Keratinocyte (primary cell): ENCODE results near the gene PFN2. TPM values are rescaled to one million over a fixed set of nuclear protein-coding genes. Genes with fewer than 3 reads are reported as not detected.

Experiments
- DNase-seq: peaks from one replicate; pipeline ENCODE4 v3.0.0-alpha.2; 2011; ENCODE audit warnings: low read depth, missing footprints, low spot score
- FAIRE-seq: peaks from 2 replicates; lab custom pipeline; 2011; peaks lifted over from hg19 to GRCh38; lab: Jason Lieb, UNC
- H2AFZ ChIP-seq: 2 replicates; pipeline ENCODE4 v1.6.0; 2012; ENCODE audit warnings: low read length, control low read depth, inconsistent platforms; ENCODE audit not compliant: control insufficient read depth
- H3K27ac ChIP-seq: 2 replicates; pipeline ENCODE4 v1.5.1; 2011; ENCODE audit warnings: low read length; ENCODE audit not compliant: control insufficient read depth, insufficient read depth
- H3K27me3 ChIP-seq: 3 replicates; pipeline ENCODE4 v1.6.0; 2011; ENCODE audit warnings: low read length; ENCODE audit not compliant: control insufficient read depth, insufficient read depth; ENCODE audit errors: extremely low read depth
- H3K36me3 ChIP-seq, 2 experiments: 2 replicates in 1 of 2; 3 replicates in 1 of 2; pipeline ENCODE4 v1.5.1; 2011; ENCODE audit warnings: low read length in 2 of 2, mild to moderate bottlenecking in 1 of 2; ENCODE audit not compliant: control insufficient read depth in 2 of 2, insufficient read depth in 2 of 2; ENCODE audit errors: extremely low read depth in 1 of 2
- H3K4me1 ChIP-seq: 3 replicates; pipeline ENCODE4 v1.5.1; 2011; ENCODE audit warnings: low read length; ENCODE audit not compliant: control insufficient read depth, insufficient read depth; ENCODE audit errors: extremely low read depth
- H3K4me2 ChIP-seq: 3 replicates; pipeline ENCODE4 v1.6.0; 2011; ENCODE audit warnings: low read depth, low read length; ENCODE audit not compliant: control insufficient read depth, insufficient read depth; ENCODE audit errors: extremely low read depth
- H3K4me3 ChIP-seq, 3 experiments: fragments of 200-600 bp in 1 of 3; sonication (generic) in 1 of 3; 2 replicates in 2 of 3; 3 replicates in 1 of 3; pipeline ENCODE4 v1.5.1; 2011 to 2016; ENCODE audit warnings: low read length in 3 of 3, mild to moderate bottlenecking in 3 of 3, control low read depth in 2 of 3, inconsistent platforms in 1 of 3, low read depth in 1 of 3, mixed read lengths in 1 of 3, mixed run types in 1 of 3, moderate library complexity in 1 of 3; ENCODE audit not compliant: control insufficient read depth in 2 of 3, insufficient read depth in 2 of 3; ENCODE audit errors: extremely low read depth in 1 of 3
- H3K79me2 ChIP-seq: 2 replicates; pipeline ENCODE4 v1.6.0; 2012; ENCODE audit warnings: low read length; ENCODE audit not compliant: control insufficient read depth, insufficient read depth
- H3K9ac ChIP-seq: 3 replicates; pipeline ENCODE4 v1.6.0; 2011; ENCODE audit warnings: low read length; ENCODE audit not compliant: control insufficient read depth, insufficient read depth; ENCODE audit errors: extremely low read depth
- H3K9me1 ChIP-seq: 3 replicates; pipeline ENCODE4 v1.6.0; 2011; ENCODE audit warnings: low read length; ENCODE audit not compliant: control insufficient read depth, insufficient read depth; ENCODE audit errors: extremely low read depth
- H3K9me3 ChIP-seq: 2 replicates; pipeline ENCODE4 v1.5.1; 2012; ENCODE audit warnings: low read depth, low read length; ENCODE audit not compliant: control insufficient read depth
- H4K20me1 ChIP-seq: 3 replicates; pipeline ENCODE4 v1.6.0; 2011; ENCODE audit warnings: low read length; ENCODE audit not compliant: control insufficient read depth, insufficient read depth; ENCODE audit errors: extremely low read depth
- EZH2 ChIP-seq: IDR thresholded peaks from one replicate; pipeline ENCODE4 v1.6.1; 2012; ENCODE audit warnings: inconsistent platforms, mild to moderate bottlenecking, low read length, moderate library complexity
- dilution Hi-C: fragments of 300-500 bp; cut with MboI; formaldehyde crosslinking; loops from one replicate; pipeline ENCODE4 v1.7.0; 2020; ENCODE audit warnings: low sequenced_read_pairs; ENCODE audit not compliant: extremely low pct_ligation_motif_present
- polyA plus RNA-seq, 5 experiments: library from polyadenylated mRNA; depleted of rRNA in 3 of 5; stranded (reverse) in 3 of 5; stranded (forward) in 1 of 5; unstranded in 1 of 5; fragments of >200 nt; gene quantifications; 1 replicate in 1 of 5; 2 replicates in 3 of 5; 3 replicates in 1 of 5; pipeline versions ENCODE4 v1.2.1 to v1.2.3, GENCODE V29; 2011 to 2012; ENCODE audit warnings: missing spikeins in 2 of 5, low read depth in 1 of 5, low replicate concordance in 1 of 5
- TF ChIP-seq, protein P1 (sequence below), 3 experiments: IDR thresholded peaks in 1 of 3; conservative IDR thresholded peaks in 1 of 3; optimal IDR thresholded peaks in 1 of 3; 2 replicates in 2 of 3; 3 replicates in 1 of 3; pipeline versions ENCODE3 to v1.5.1; 2011; ENCODE audit warnings: low read length in 3 of 3, mild to moderate bottlenecking in 3 of 3, moderate library complexity in 2 of 3, control low read depth in 1 of 3, inconsistent platforms in 1 of 3; ENCODE audit not compliant: insufficient read depth in 2 of 3; ENCODE audit errors: extremely low read depth in 1 of 3

PFN2 gene
- polyA plus RNA-seq, 1 donor (not counting 4 experiments of a cell fraction or from before 2014, with no cell fraction given): 334 TPM

DNA sequence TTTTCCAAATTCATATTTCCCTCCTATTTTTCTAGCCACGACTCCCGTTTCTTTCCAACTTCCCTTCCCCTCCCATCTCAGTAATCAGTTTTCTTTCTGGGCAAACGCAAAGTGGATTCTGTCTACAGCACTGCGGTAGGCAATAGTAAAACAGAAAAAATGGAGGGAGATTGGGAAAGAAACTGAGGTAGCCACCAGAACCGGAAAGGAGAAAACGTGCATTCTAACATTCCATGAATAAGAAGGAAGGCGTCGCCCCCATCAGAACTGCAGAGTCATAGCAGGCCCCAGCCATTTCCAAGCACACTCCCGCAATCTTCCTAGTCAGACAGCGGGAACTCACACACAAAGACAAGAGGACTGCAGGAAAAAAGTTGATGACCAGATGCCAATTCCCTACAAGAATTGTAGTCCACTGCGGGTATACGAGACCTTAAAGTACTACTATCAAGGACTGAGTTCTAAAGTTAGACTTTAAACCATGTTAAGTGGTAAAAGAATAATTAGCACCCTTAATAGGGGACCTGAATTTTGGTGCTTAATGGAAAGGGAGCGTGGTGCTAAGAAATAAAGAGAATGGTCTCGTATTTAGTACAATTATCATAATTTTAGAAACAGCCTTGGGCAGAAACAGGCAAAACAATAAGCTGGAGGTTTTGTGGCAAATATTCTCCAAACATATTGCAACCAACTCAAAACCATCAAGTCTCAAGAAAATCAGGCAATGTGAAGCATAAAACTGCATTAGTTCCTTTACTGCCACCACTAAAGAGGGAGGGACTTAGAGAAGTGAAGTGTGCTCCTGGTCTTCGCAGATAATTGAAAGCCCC lies 1.4 kb downstream of the PFN2 start:
- Histone ChIP-seq H3K9ac (peak overlapping the region; percentile 69), H3K4me1 (peaks cover 17% of the 10 kb centered on the region), H3K4me2 (peak overlapping the region; percentile 95), H4K20me1 (no peaks in the 10 kb centered on the region), H3K36me3 (peaks cover 3 to 4% of the 10 kb centered on the region in 2 experiments), H3K27ac (peak overlapping the region; percentile 72), H3K79me2 (peaks cover 55% of the 10 kb centered on the region), H3K27me3 (no peaks in the 10 kb centered on the region), H3K4me3 (peak overlapping the region; percentile 53 to 99 (median 81)), H2AFZ (peak overlapping the region; percentile 69), H3K9me3 (no peaks in the 10 kb centered on the region), H3K9me1 (no peaks in the 10 kb centered on the region)
- no peak for DNase-seq
- FAIRE-seq: peak; percentile 82
- dilution Hi-C loops: no loop called here
- TF ChIP-seq EZH2: no peak
- TF ChIP-seq, protein P1, sequence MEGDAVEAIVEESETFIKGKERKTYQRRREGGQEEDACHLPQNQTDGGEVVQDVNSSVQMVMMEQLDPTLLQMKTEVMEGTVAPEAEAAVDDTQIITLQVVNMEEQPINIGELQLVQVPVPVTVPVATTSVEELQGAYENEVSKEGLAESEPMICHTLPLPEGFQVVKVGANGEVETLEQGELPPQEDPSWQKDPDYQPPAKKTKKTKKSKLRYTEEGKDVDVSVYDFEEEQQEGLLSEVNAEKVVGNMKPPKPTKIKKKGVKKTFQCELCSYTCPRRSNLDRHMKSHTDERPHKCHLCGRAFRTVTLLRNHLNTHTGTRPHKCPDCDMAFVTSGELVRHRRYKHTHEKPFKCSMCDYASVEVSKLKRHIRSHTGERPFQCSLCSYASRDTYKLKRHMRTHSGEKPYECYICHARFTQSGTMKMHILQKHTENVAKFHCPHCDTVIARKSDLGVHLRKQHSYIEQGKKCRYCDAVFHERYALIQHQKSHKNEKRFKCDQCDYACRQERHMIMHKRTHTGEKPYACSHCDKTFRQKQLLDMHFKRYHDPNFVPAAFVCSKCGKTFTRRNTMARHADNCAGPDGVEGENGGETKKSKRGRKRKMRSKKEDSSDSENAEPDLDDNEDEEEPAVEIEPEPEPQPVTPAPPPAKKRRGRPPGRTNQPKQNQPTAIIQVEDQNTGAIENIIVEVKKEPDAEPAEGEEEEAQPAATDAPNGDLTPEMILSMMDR (optimal IDR thresholded peaks at IDR 0.05 in 1 of 3, IDR thresholded peaks at IDR 0.05 in 1 of 3, conservative IDR thresholded peaks at IDR 0.05 in 1 of 3; ENCODE audit: extremely low read depth in 1 of 3, insufficient read depth in 2 of 3, low read length in 3 of 3): peak in 2 of 3 experiments; percentile 11 to 38

- no peak for FAIRE-seq
- H3K9me3 ChIP-seq: no peaks in the 10 kb centered on the region
- H3K27me3 ChIP-seq: no peaks in the 10 kb centered on the region
- peak overlapping the region; percentile 8 for H3K4me2 ChIP-seq
- peak overlapping the region in 1 of 3 experiments; percentile 99 for H3K4me3 ChIP-seq
- no peak overlapping the region for H3K27ac ChIP-seq
- H3K79me2 ChIP-seq: peaks cover 65% of the 10 kb centered on the region
- peaks cover 17% of the 10 kb centered on the region for H3K4me1 ChIP-seq
- no peaks in the 10 kb centered on the region for H4K20me1 ChIP-seq
- TF ChIP-seq, protein P1 (optimal IDR thresholded peaks at IDR 0.05 in 1 of 3, IDR thresholded peaks at IDR 0.05 in 1 of 3, conservative IDR thresholded peaks at IDR 0.05 in 1 of 3; ENCODE audit: extremely low read depth in 1 of 3, insufficient read depth in 2 of 3, low read length in 3 of 3): no peak
- no peak for TF ChIP-seq EZH2
- dilution Hi-C loops: no loop called here
- no peak for DNase-seq
- H3K9me1 ChIP-seq: no peaks in the 10 kb centered on the region
- H2AFZ ChIP-seq: no peak overlapping the region
- no peak overlapping the region for H3K9ac ChIP-seq
- H3K36me3 ChIP-seq: peaks cover 3 to 4% of the 10 kb centered on the region in 2 experiments
Measured at GRCh38 chr3:149968216-149968615, 2.5 kb downstream of the PFN2 start.
